HL-60 (cell line): ENCODE measurements around the gene HAT1.

Experiments
- DNase-seq, 2 experiments: peaks; one replicate each; pipeline ENCODE4 v3.0.0-alpha.2; 2010 to 2020; ENCODE audit warnings: low read depth in 1 of 2, low spot score in 1 of 2
- H3K27ac ChIP-seq: fragments of 250-450 bp; sonication (Bioruptor Pico); replicated peaks from 2 replicates; pipeline ENCODE4 v1.5.1; 2020; ENCODE audit warnings: mild to moderate bottlenecking, moderate library complexity
- H3K27me3 ChIP-seq: fragments of 250-450 bp; sonication (Bioruptor Pico); 2 replicates; pipeline ENCODE4 v1.5.1; 2021; ENCODE audit warnings: mild to moderate bottlenecking, moderate library complexity; ENCODE audit not compliant: insufficient read depth, poor library complexity, severe bottlenecking
- H3K4me3 ChIP-seq: replicated peaks from 2 replicates; pipeline ENCODE4 v1.5.1; 2011; ENCODE audit warnings: mild to moderate bottlenecking, control low read depth, low read length; ENCODE audit not compliant: insufficient read depth
- GABPA ChIP-seq: IDR thresholded peaks from 2 replicates; pipeline ENCODE4 v1.6.1; 2012; ENCODE audit warnings: low read depth
- POLR2AphosphoS5 ChIP-seq: IDR thresholded peaks from 2 replicates; pipeline ENCODE4 v1.6.1; 2012; ENCODE audit warnings: low read depth
- SPI1 ChIP-seq: IDR thresholded peaks from 2 replicates; pipeline ENCODE4 v1.6.1; 2012; ENCODE audit warnings: low read depth, mild to moderate bottlenecking, borderline replicate concordance
- TF ChIP-seq, protein P1 (sequence below): IDR thresholded peaks from 2 replicates; pipeline ENCODE4 v1.6.1; 2012; ENCODE audit warnings: low read depth; ENCODE audit not compliant: insufficient replicate concordance
- TF ChIP-seq, protein P2 (sequence below): IDR thresholded peaks from one replicate; pipeline ENCODE4 v1.5.1; 2011; ENCODE audit warnings: low read length, control low read depth, inconsistent platforms; ENCODE audit not compliant: insufficient read depth

Gene HAT1

DNA sequence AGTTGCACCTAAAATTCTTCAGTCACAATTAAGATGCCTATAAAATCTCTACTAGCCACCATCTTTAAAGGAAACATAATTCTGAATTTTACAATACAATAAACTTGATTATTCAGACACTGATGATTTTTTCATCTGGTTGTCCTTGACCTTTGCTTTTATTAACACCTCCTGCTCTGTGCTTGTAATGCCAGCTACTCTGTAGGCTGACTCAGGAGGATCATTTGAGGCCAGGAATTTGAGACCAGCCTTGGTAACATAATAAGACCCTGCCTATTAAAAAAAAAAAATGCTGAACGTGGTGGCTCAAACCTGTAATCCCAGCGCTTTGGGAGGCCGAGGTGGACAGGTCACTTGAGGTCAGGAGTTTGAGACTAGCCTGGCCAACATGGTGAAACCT, 38.3 kb downstream of the HAT1 start:
- no peaks in the 10 kb centered on the region for H3K27me3 ChIP-seq
- no peak for DNase-seq
- TF ChIP-seq POLR2AphosphoS5 = no peak
- no peak for TF ChIP-seq SPI1
- TF ChIP-seq, protein P1, sequence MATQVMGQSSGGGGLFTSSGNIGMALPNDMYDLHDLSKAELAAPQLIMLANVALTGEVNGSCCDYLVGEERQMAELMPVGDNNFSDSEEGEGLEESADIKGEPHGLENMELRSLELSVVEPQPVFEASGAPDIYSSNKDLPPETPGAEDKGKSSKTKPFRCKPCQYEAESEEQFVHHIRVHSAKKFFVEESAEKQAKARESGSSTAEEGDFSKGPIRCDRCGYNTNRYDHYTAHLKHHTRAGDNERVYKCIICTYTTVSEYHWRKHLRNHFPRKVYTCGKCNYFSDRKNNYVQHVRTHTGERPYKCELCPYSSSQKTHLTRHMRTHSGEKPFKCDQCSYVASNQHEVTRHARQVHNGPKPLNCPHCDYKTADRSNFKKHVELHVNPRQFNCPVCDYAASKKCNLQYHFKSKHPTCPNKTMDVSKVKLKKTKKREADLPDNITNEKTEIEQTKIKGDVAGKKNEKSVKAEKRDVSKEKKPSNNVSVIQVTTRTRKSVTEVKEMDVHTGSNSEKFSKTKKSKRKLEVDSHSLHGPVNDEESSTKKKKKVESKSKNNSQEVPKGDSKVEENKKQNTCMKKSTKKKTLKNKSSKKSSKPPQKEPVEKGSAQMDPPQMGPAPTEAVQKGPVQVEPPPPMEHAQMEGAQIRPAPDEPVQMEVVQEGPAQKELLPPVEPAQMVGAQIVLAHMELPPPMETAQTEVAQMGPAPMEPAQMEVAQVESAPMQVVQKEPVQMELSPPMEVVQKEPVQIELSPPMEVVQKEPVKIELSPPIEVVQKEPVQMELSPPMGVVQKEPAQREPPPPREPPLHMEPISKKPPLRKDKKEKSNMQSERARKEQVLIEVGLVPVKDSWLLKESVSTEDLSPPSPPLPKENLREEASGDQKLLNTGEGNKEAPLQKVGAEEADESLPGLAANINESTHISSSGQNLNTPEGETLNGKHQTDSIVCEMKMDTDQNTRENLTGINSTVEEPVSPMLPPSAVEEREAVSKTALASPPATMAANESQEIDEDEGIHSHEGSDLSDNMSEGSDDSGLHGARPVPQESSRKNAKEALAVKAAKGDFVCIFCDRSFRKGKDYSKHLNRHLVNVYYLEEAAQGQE = no peak
- TF ChIP-seq, protein P2, sequence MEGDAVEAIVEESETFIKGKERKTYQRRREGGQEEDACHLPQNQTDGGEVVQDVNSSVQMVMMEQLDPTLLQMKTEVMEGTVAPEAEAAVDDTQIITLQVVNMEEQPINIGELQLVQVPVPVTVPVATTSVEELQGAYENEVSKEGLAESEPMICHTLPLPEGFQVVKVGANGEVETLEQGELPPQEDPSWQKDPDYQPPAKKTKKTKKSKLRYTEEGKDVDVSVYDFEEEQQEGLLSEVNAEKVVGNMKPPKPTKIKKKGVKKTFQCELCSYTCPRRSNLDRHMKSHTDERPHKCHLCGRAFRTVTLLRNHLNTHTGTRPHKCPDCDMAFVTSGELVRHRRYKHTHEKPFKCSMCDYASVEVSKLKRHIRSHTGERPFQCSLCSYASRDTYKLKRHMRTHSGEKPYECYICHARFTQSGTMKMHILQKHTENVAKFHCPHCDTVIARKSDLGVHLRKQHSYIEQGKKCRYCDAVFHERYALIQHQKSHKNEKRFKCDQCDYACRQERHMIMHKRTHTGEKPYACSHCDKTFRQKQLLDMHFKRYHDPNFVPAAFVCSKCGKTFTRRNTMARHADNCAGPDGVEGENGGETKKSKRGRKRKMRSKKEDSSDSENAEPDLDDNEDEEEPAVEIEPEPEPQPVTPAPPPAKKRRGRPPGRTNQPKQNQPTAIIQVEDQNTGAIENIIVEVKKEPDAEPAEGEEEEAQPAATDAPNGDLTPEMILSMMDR = no peak
- TF ChIP-seq GABPA = no peak
- no peak overlapping the region for H3K27ac ChIP-seq
- H3K4me3 ChIP-seq = no peak overlapping the region

DNA sequence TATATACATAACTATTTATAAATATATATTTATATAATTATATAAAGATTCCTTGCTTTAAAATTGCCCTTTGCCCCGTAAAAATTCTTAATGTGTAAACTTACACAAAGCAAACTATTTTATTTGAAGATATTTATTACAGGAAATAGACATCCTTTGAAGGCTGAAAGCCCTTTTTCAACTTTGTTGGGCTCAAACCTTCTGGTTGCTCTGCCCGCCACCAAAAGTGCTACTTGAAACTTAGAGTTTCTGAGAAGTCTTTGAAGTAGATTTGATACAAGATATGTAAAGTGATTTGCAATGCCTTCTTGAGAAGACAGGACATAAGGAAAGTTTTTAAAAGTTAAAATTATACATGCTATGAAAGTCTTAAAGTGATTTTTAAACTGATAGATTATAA, 40.9 kb downstream of the HAT1 start:
- TF ChIP-seq, protein P2 = no peak
- TF ChIP-seq POLR2AphosphoS5 = no peak
- TF ChIP-seq, protein P1 = no peak
- no peak for TF ChIP-seq GABPA
- no peak for TF ChIP-seq SPI1
- Histone ChIP-seq H3K27ac (no peak overlapping the region), H3K27me3 (no peaks in the 10 kb centered on the region), H3K4me3 (no peak overlapping the region)
- DNase-seq = no peak

DNA sequence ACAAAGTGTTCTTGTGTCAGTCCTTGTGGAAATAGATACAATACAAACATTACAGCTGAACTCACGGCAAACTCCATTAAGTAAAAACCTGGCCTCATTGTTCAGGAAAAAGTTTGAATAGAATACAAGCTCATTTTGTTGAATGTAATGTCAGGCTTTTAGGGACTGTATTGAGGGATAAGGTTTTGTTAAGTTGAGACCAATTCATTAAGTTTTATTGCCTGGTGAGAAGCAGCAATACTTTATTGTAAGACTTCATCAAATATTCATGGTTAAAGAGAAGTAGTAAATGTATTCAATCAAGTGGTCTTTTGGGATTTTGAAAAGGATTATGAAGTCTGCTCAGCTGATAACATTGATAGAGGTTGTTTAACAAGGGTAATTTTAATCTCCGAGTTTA, 42.0 kb downstream of the HAT1 start:
- Histone ChIP-seq H3K4me3 (no peak overlapping the region), H3K27me3 (no peaks in the 10 kb centered on the region), H3K27ac (no peak overlapping the region)
- DNase-seq = no peak
- TF ChIP-seq GABPA = no peak
- no peak for TF ChIP-seq SPI1
- TF ChIP-seq, protein P1 = no peak
- TF ChIP-seq POLR2AphosphoS5 = no peak
- TF ChIP-seq, protein P2 = no peak
